CD4-positive, alpha-beta T cell treated with Interferon alpha-2 for 1 hour (primary cell): ENCODE data around the gene ZBTB24.

Experiments used
- DNase-seq, 2 donors: peaks; one replicate each; pipeline ENCODE4 v3.0.0-alpha.2; 2020 to 2022

Gene ZBTB24

GRCh38 chr6:109449064-109449794, 33.8 kb downstream of the ZBTB24 start:
- DNase-seq, result no peak

GRCh38 chr6:109448615-109449014, 34.4 kb downstream of the ZBTB24 start:
- DNase-seq, result no peak

DNA sequence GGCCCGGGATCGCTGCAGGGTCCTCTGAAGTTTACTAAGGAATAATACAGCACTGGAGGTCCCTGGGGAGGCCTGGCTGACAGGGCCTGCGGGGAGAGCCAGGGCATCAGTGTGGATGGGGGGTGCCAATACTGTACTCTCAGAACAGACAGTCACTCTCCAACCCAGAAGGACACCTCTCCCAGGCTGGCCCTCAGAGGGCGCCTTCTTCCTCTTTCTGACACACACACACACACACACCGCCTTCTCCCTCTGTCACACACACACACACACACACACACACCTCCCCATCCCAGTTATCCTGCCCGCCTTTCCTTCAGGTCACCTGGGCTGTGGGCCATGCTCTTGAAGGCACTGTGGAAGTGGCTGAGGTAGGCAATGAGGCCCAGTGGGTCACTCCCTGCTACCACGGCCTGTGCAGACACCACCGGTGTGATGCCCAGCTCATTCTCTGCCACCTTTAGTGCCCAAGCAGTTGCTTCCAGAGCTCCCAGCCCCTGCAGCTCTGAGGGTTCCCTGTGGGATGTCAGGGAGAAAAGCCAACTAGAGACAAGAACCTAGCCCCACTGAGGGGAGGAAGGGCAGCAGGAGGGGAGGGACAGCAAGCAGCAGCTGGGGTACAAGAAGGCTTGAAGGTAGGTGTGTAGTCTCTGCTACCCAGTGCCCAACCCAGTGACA, 35.0 kb downstream of the ZBTB24 start:
- peak in 1 of 2 donors; percentile 26 for DNase-seq

DNA sequence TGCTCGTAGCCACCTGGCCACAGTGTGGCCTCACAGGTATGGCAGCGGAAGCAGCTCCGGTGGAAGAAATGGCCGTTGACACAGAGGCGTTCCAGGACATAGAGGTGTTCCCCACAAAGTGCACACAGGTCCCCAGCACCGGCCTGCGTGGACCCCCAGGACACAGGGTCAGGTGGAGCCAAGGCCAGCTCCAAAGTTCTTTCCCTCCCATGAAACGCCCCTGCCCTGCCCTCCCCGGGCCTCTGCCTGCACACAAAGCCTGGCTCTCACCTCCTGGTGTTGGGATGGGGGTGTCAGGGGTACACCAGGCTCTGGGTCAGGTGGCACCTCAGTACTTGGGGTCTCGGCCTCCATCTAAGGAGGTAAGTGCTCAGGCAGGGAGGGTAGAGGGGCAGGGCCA, 35.9 kb downstream of the ZBTB24 start:
- no peak for DNase-seq

GRCh38 chr6:109446541-109446940, 36.5 kb downstream of the ZBTB24 start:
- DNase-seq, result no peak

- DNase-seq, result no peak
Measured at GRCh38 chr6:109446072-109446471, 36.9 kb downstream of the ZBTB24 start.

- DNase-seq, result no peak
Measured at GRCh38 chr6:109445382-109445781, 37.6 kb downstream of the ZBTB24 start.

DNA sequence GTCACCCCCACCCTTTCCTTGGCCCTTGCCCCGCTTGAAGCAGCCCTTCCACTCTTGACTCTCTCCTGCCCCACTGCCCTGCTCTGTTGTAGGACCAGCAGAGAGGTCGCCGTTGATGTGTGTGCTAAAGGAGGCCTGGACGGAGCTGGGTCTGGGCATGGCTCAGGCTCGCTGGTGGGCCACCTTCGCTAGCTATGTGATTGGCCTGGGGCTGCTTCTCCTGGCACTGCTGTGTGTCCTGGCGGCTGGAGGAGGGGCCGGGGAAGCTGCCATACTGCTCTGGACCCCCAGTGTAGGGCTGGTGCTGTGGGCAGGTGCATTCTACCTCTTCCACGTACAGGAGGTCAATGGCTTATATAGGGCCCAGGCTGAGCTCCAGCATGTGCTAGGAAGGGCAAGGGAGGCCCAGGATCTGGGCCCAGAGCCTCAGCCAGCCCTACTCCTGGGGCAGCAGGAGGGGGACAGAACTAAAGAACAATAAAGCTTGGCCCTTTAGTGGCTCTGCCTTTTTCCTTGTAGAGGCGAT, 39.5 kb downstream of the ZBTB24 start:
- no peak for DNase-seq

DNA sequence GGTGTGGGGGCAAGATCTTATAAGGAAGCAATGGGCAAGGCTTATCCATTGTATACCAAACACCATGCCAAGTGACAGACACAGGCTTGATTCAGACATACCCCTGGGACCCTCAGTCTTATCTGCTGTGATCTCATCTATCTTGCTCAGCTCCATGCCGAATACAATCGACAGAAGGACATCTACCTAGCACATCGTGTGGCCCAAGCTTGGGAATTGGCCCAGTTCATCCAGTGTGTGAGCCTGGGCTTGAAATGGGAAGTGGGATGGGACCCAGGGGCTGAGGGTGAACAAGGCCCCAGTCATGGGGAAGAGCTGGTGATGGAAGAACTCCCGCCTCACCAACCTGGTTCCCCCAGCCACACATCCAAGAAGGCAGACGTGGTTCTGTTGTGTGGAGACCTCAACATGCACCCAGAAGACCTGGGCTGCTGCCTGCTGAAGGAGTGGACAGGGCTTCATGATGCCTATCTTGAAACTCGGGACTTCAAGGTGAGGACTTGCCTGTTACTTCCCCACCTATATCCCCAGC, 40.6 kb downstream of the ZBTB24 start:
- no peak for DNase-seq

GRCh38 chr6:109441069-109441816, 41.8 kb downstream of the ZBTB24 start:
- peak; percentile 42 to 59 for DNase-seq

DNA sequence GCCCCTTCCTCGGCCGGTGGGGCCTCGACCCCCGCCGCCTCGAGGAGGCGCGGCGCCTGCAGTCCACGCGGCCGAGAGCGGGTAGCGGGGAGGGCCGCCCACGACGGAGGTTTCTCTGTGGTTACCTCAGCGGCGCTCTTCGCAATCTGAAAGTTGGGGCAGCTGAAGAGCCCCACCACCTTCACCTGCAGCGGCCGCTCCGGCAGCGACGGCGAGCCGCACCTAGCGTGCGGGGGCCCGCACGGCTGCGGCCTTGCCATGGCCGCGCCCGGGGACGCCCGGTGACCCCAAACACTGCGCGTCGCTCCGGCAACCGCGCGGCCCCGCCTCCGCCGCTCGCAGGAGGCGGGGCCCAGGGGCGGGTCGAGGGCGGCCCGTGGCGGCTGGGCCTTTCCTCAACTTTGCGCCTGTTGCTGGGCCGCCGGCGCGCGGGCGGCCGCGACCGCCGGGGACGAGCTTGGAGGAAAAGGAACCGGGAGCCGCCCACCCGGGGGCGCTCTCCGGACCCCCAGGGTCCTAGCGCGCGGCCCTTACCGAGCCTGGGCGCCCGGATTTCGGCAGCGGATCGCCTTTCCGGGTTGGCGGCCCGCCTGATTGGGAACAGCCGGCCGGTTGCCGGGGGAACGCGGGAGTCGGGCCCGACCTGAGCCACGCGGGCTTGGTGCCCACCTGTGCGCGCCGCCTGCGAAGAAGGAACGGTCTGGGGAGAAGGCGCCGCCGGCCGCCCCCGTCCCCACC, 42.5 kb downstream of the ZBTB24 start, which contains the start of the genes PPIL6 and SMPD2:
Gene PPIL6 (minus strand): TSS at position 298 of the 738 bp plus-strand sequence. CDS start 38 bp downstream, at position 260.
Gene SMPD2 (plus strand): TSS at position 394 of the 738 bp plus-strand sequence. CDS start 398 bp downstream, outside the sequence.
- DNase-seq, result peak; percentile 83 to 86

- no peak for DNase-seq
Measured at GRCh38 chr6:109436041-109436440, 47.0 kb downstream of the ZBTB24 start.

DNA sequence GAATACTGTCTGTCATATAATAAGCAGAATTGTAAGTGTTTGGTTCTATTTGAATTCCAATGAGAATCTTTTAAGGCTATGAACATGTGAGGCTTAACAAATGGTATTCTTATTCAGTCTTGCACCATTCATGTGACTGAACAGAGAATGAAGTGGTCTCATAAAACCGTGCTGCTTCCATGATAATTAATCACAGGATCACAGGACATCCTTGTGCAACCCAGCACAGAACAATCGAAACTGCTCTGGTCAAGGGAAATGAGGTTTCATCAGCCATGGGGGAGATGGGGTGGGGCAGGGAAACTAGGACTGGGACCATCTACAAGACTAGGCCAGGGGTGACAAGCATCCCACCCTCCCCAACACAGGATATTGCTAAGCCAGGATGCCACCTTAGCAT, 48.6 kb downstream of the ZBTB24 start:
- no peak for DNase-seq

- DNase-seq, result no peak
Measured at GRCh38 chr6:109429496-109429895, 53.5 kb downstream of the ZBTB24 start.

GRCh38 chr6:109428889-109429477, 54.0 kb downstream of the ZBTB24 start:
- DNase-seq, result no peak

GRCh38 chr6:109424946-109425345, 58.1 kb downstream of the ZBTB24 start:
- DNase-seq, result no peak

DNA sequence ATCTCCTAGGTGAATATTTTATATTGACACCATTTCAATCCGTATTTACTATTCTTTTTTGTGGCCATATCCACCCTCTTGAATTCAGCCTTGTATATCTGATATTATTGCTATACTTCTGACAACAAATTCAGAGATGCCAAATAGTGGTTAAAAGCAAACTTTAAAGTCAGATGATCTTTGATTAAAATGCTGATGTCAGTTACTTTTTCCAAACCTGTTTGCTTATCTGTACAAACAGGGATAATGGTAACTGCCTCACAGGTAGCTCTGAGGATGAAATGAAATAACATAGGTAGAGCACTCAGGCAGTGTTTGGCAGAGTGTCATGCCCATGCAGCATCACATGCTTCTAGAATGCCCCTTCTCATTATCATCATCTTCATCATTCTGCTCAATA, 61.8 kb downstream of the ZBTB24 start:
- no peak for DNase-seq

DNA sequence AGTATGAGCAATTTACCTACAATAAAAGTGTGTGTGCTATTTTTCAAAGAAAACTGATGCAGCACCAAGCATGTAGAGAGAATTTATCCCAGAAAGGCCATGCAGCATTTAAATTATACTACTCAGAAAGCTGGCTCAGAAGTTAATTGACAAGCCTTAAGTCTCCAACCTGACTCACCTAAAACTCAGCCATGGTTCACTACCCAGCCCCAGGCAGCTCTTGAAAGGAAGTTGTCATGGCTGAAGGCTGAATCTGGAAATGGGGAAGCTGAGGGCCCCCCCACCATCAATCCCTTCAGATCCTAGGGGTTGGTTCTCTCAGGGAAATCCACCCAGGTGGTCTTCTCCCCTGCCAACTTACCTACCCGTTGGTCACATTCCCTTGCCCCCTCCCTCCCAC, 62.3 kb downstream of the ZBTB24 start:
- DNase-seq, result no peak

- DNase-seq, result no peak
Measured at GRCh38 chr6:109417646-109418045, 65.4 kb downstream of the ZBTB24 start.
